Nephron progenitor cell (in vitro differentiated cells): Measurements from ENCODE around the gene GPR142.

Source experiments
- DNase-seq: peaks from one replicate; pipeline ENCODE4 v3.0.0; 2021
- H3K27ac Mint-ChIP-seq: 2 replicates; pipeline ENCODE4 v1.8.0; 2021; ENCODE audit warnings: mild to moderate bottlenecking, moderate library complexity, mixed read lengths
- H3K27me3 Mint-ChIP-seq: 2 replicates; pipeline ENCODE4 v1.8.0; 2021; ENCODE audit warnings: mild to moderate bottlenecking, low read depth, mixed read lengths; ENCODE audit not compliant: poor library complexity
- H3K36me3 Mint-ChIP-seq: 2 replicates; pipeline ENCODE4 v1.8.0; 2021; ENCODE audit warnings: low read depth, mixed read lengths
- H3K4me1 Mint-ChIP-seq: 2 replicates; pipeline ENCODE4 v1.8.0; 2021; ENCODE audit warnings: mixed read lengths
- H3K4me3 Mint-ChIP-seq: 2 replicates; pipeline ENCODE4 v1.8.0; 2021; ENCODE audit warnings: mild to moderate bottlenecking, moderate library complexity, mixed read lengths
- H3K9me3 Mint-ChIP-seq: 2 replicates; pipeline ENCODE4 v1.8.0; 2021; ENCODE audit warnings: mild to moderate bottlenecking, moderate library complexity, mixed read lengths
- CTCF ChIP-seq: fragments of 200-600 bp; sonication (generic); IDR thresholded peaks from 2 replicates; pipeline ENCODE4 v1.5.0; 2021; ENCODE audit warnings: antibody characterized with exemption

Gene GPR142

GRCh38 chr17:74380959-74381808, 13.9 kb downstream of the GPR142 start:
- H3K27ac Mint-ChIP-seq = no peak overlapping the region
- peaks cover 18% of the 10 kb centered on the region for H3K4me1 Mint-ChIP-seq
- no peak for DNase-seq
- no peaks in the 10 kb centered on the region for H3K9me3 Mint-ChIP-seq
- no peak overlapping the region for H3K4me3 Mint-ChIP-seq
- H3K27me3 Mint-ChIP-seq = peaks cover 21% of the 10 kb centered on the region
- no peak for TF ChIP-seq CTCF
- no peaks in the 10 kb centered on the region for H3K36me3 Mint-ChIP-seq

GRCh38 chr17:74383141-74383540, 15.8 kb downstream of the GPR142 start:
- Mint-ChIP-seq H3K27ac (no peak overlapping the region), H3K9me3 (no peaks in the 10 kb centered on the region)

GRCh38 chr17:74385201-74385600, 17.9 kb downstream of the GPR142 start:
- no peaks in the 10 kb centered on the region for H3K36me3 Mint-ChIP-seq
- DNase-seq = no peak

More at GRCh38 chr17:74383141-74383540, 15.8 kb downstream of the GPR142 start:
- H3K27me3 Mint-ChIP-seq = peaks cover 18% of the 10 kb centered on the region
- peaks cover 22% of the 10 kb centered on the region for H3K4me1 Mint-ChIP-seq
- no peak for TF ChIP-seq CTCF
- no peak for DNase-seq
- H3K4me3 Mint-ChIP-seq = no peak overlapping the region
- H3K36me3 Mint-ChIP-seq = no peaks in the 10 kb centered on the region

GRCh38 chr17:74386386-74386785, 19.1 kb downstream of the GPR142 start:
- H3K36me3 Mint-ChIP-seq = no peaks in the 10 kb centered on the region
- no peak overlapping the region for H3K27ac Mint-ChIP-seq
- peaks cover 27% of the 10 kb centered on the region for H3K4me1 Mint-ChIP-seq
- H3K4me3 Mint-ChIP-seq = no peak overlapping the region
- no peak for DNase-seq
- peaks cover 30% of the 10 kb centered on the region for H3K27me3 Mint-ChIP-seq
- H3K9me3 Mint-ChIP-seq = no peaks in the 10 kb centered on the region
- no peak for TF ChIP-seq CTCF

More at GRCh38 chr17:74385201-74385600, 17.9 kb downstream of the GPR142 start:
- Mint-ChIP-seq H3K4me3 (no peak overlapping the region), H3K4me1 (peaks cover 32% of the 10 kb centered on the region), H3K9me3 (no peaks in the 10 kb centered on the region), H3K27ac (no peak overlapping the region), H3K27me3 (peaks cover 22% of the 10 kb centered on the region)
- no peak for TF ChIP-seq CTCF

- Mint-ChIP-seq H3K27ac (no peak overlapping the region), H3K9me3 (no peaks in the 10 kb centered on the region), H3K27me3 (peaks cover 30% of the 10 kb centered on the region), H3K4me1 (peaks cover 34% of the 10 kb centered on the region), H3K36me3 (no peaks in the 10 kb centered on the region), H3K4me3 (no peak overlapping the region)
- DNase-seq = no peak
- TF ChIP-seq CTCF = no peak
Observed at GRCh38 chr17:74387365-74388218, 20.3 kb downstream of the GPR142 start.
